Activated B cell treated with CpG ODN at 0.5 μM for 24 hours (primary cell): Measurements from ENCODE around the gene FAM221B. TPM values are rescaled to one million over a fixed set of nuclear protein-coding genes. Genes with fewer than 3 reads are reported as not detected.

ENCODE experiments used
- ATAC-seq: fragments of 200-7000 bp; cut with Tn5 transposase; one replicate; pipeline ENCODE4 v1.10.0; 2021; ENCODE audit warnings: low read depth, mild to moderate bottlenecking, moderate library complexity
- CTCF ChIA-PET: fragments of 350-600 bp; sonication (Branson Sonifier 250); formaldehyde crosslinking; loops from one replicate; lab custom pipeline; 2021; ENCODE audit warnings: antibody characterized with exemption; lab: Charles Lee
- POLR2A ChIA-PET: fragments of 350-600 bp; sonication (Branson Sonifier 250); formaldehyde crosslinking; loops from one replicate; lab custom pipeline; 2021; ENCODE audit warnings: antibody characterized with exemption; lab: Charles Lee
- DNase-seq: peaks from one replicate; pipeline ENCODE4 v3.0.0; 2022
- H3K27ac Mint-ChIP-seq: one replicate; pipeline ENCODE4 v1.8.0; 2020; ENCODE audit warnings: mixed read lengths
- H3K27me3 Mint-ChIP-seq: one replicate; pipeline ENCODE4 v1.8.0; 2021; ENCODE audit warnings: mixed read lengths
- H3K36me3 Mint-ChIP-seq: one replicate; pipeline ENCODE4 v1.8.0; 2021; ENCODE audit warnings: low read depth, mixed read lengths
- H3K4me1 Mint-ChIP-seq: one replicate; pipeline ENCODE4 v1.8.0; 2021; ENCODE audit warnings: mixed read lengths
- H3K4me3 Mint-ChIP-seq: one replicate; pipeline ENCODE4 v1.8.0; 2020; ENCODE audit warnings: mild to moderate bottlenecking, mixed read lengths
- H3K9me3 Mint-ChIP-seq: one replicate; pipeline ENCODE4 v1.8.0; 2020; ENCODE audit warnings: mixed read lengths
- CTCF ChIP-seq: fragments of 200-600 bp; IDR thresholded peaks from one replicate; pipeline ENCODE4 v1.8.0; 2022; ENCODE audit warnings: antibody characterized with exemption, mild to moderate bottlenecking
- intact Hi-C: fragments of 100-400 bp; cut with micrococcal nuclease; formaldehyde crosslinking; loops from one replicate; pipeline ENCODE4 v1.15.1; 2024
- total RNA-seq: library from RNA; stranded (reverse); gene quantifications from 2 replicates; pipeline ENCODE4 v1.2.3, GENCODE V29; 2022

Gene FAM221B
- total RNA-seq, 1 donor from 2014 or later, result not detected

- no peak for ATAC-seq
- Mint-ChIP-seq H3K27ac (no peak overlapping the region), H3K4me3 (no peak overlapping the region), H3K27me3 (peaks cover 15% of the 10 kb centered on the region), H3K9me3 (no peaks in the 10 kb centered on the region), H3K4me1 (peaks cover 3% of the 10 kb centered on the region), H3K36me3 (no peaks in the 10 kb centered on the region)
- ChIA-PET CTCF (interaction anchor here (1.0 kb wide), 1 partner anchor 20 kb away, joined by 4 read pairs; no protein-coding TSS in a partner anchor), POLR2A (no interaction called here)
- intact Hi-C loops, result no loop called here
- TF ChIP-seq CTCF, result no peak
- no peak for DNase-seq
These were observed 33.8 kb upstream of the FAM221B start for GRCh38 chr9:35862328-35862727.

GRCh38 chr9:35861161-35861897 lies 32.8 kb upstream of the FAM221B start:
- Mint-ChIP-seq H3K27ac (no peak overlapping the region), H3K4me3 (no peak overlapping the region), H3K4me1 (peaks cover 3% of the 10 kb centered on the region), H3K36me3 (no peaks in the 10 kb centered on the region), H3K9me3 (no peaks in the 10 kb centered on the region), H3K27me3 (peaks cover 15% of the 10 kb centered on the region)
- intact Hi-C loops, result no loop called here
- ATAC-seq (no peak), DNase-seq (no peak)
- ChIA-PET POLR2A (no interaction called here), CTCF (interaction anchor here (1.0 kb wide), 1 partner anchor 20 kb away, joined by 4 read pairs; no protein-coding TSS in a partner anchor)
- TF ChIP-seq CTCF, result no peak

GRCh38 chr9:35859990-35860339 lies 31.4 kb upstream of the FAM221B start:
- CTCF ChIA-PET, result interaction anchor here (2.3 to 3.9 kb wide), 2 partner anchors 34 to 70 kb away, joined by 10 to 11 read pairs; no protein-coding TSS in a partner anchor
- TF ChIP-seq CTCF, result no peak
- H3K4me3 Mint-ChIP-seq, result no peak overlapping the region
- peaks cover 3% of the 10 kb centered on the region for H3K4me1 Mint-ChIP-seq
- peaks cover 15% of the 10 kb centered on the region for H3K27me3 Mint-ChIP-seq
- ATAC-seq (no peak), DNase-seq (no peak)
- H3K9me3 Mint-ChIP-seq, result no peaks in the 10 kb centered on the region
- intact Hi-C loops, result no loop called here
- no peak overlapping the region for H3K27ac Mint-ChIP-seq
- H3K36me3 Mint-ChIP-seq, result no peaks in the 10 kb centered on the region
- POLR2A ChIA-PET, result interaction anchor here (0.6 kb wide), 1 partner anchor 103 kb away, joined by 5 read pairs; no protein-coding TSS in a partner anchor

- no peak overlapping the region for H3K4me3 Mint-ChIP-seq
- H3K4me1 Mint-ChIP-seq, result peaks cover 3% of the 10 kb centered on the region
- ChIA-PET CTCF (interaction anchor here (2.3 to 3.9 kb wide), 2 partner anchors 33 to 69 kb away, joined by 10 to 11 read pairs; no protein-coding TSS in a partner anchor), POLR2A (no interaction called here)
- intact Hi-C loops, result no loop called here
- no peaks in the 10 kb centered on the region for H3K9me3 Mint-ChIP-seq
- no peak for TF ChIP-seq CTCF
- H3K36me3 Mint-ChIP-seq, result no peaks in the 10 kb centered on the region
- DNase-seq (no peak), ATAC-seq (peak; percentile 79)
- no peak overlapping the region for H3K27ac Mint-ChIP-seq
- H3K27me3 Mint-ChIP-seq, result peaks cover 14% of the 10 kb centered on the region
These were observed 30.9 kb upstream of the FAM221B start for GRCh38 chr9:35859310-35859989.

GRCh38 chr9:35858458-35858857 lies 29.9 kb upstream of the FAM221B start:
- intact Hi-C loops, result no loop called here
- Mint-ChIP-seq H3K27me3 (peaks cover 14% of the 10 kb centered on the region), H3K27ac (no peak overlapping the region), H3K4me1 (peaks cover 3% of the 10 kb centered on the region), H3K36me3 (no peaks in the 10 kb centered on the region), H3K4me3 (no peak overlapping the region), H3K9me3 (no peaks in the 10 kb centered on the region)
- CTCF ChIA-PET, result interaction anchor here (2.3 to 3.9 kb wide), 2 partner anchors 32 to 68 kb away, joined by 10 to 11 read pairs; no protein-coding TSS in a partner anchor
- no peak for TF ChIP-seq CTCF
- POLR2A ChIA-PET, result no interaction called here
- DNase-seq, result no peak
- no peak for ATAC-seq
